Osteoblast (primary cell): Measurements from ENCODE around the gene SAC3D1. TPM values are rescaled to one million over a fixed set of nuclear protein-coding genes. Genes with fewer than 3 reads are reported as not detected.
A peak's percentile ranks its signal among the peaks of the same experiment; 100 is the strongest.

Source experiments
- DNase-seq: peaks from one replicate; pipeline ENCODE4 v3.0.0; 2011; ENCODE audit warnings: low spot score, mixed read lengths; ENCODE audit not compliant: insufficient read length; ENCODE audit errors: missing footprints
- H2AFZ ChIP-seq: 2 replicates; pipeline ENCODE4 v1.6.0; 2011; ENCODE audit warnings: mild to moderate bottlenecking, low read length
- H3K27ac ChIP-seq: 2 replicates; pipeline ENCODE4 v1.5.1; 2011; ENCODE audit warnings: mild to moderate bottlenecking, low read depth, low read length, moderate library complexity
- H3K27me3 ChIP-seq: 2 replicates; pipeline ENCODE4 v1.6.0; 2012; ENCODE audit warnings: mild to moderate bottlenecking, control low read depth, inconsistent platforms, low read length, moderate library complexity; ENCODE audit not compliant: insufficient read depth
- H3K36me3 ChIP-seq: 2 replicates; pipeline ENCODE4 v1.5.1; 2011; ENCODE audit warnings: mild to moderate bottlenecking, low read length, control low read depth, moderate library complexity; ENCODE audit not compliant: insufficient read depth
- H3K4me1 ChIP-seq: 2 replicates; pipeline ENCODE4 v1.5.1; 2011; ENCODE audit warnings: mild to moderate bottlenecking, low read length, control low read depth, moderate library complexity; ENCODE audit not compliant: insufficient read depth
- H3K4me2 ChIP-seq: 2 replicates; pipeline ENCODE4 v1.6.0; 2011; ENCODE audit warnings: mild to moderate bottlenecking, low read length; ENCODE audit not compliant: insufficient read depth
- H3K4me3 ChIP-seq: fragments of 200-600 bp; sonication (generic); 3 replicates; pipeline ENCODE4 v1.5.1; 2012; ENCODE audit warnings: mild to moderate bottlenecking, low read length, inconsistent platforms; ENCODE audit not compliant: insufficient read depth
- H3K79me2 ChIP-seq: 2 replicates; pipeline ENCODE4 v1.6.0; 2012; ENCODE audit warnings: mild to moderate bottlenecking, low read length, control low read depth, inconsistent platforms; ENCODE audit not compliant: insufficient read depth
- H3K9me3 ChIP-seq: 2 replicates; pipeline ENCODE4 v1.5.1; 2011; ENCODE audit warnings: low read depth, low read length, control low read depth
- H4K20me1 ChIP-seq: 2 replicates; pipeline ENCODE4 v1.6.0; 2012; ENCODE audit warnings: mild to moderate bottlenecking, low read length, control low read depth; ENCODE audit not compliant: insufficient read depth
- total RNA-seq: library from RNA; depleted of rRNA; stranded (reverse); fragments of >200 nt; gene quantifications from 2 replicates; pipeline ENCODE4 v1.2.3, GENCODE V29; 2012
- TF ChIP-seq, protein P1 (sequence below): IDR thresholded peaks from 2 replicates; pipeline ENCODE4 v1.5.1; 2011; ENCODE audit warnings: mild to moderate bottlenecking, low read depth, low read length, moderate library complexity; ENCODE audit errors: extremely low read depth

The SAC3D1 gene
- total RNA-seq, 1 donor: 7.6 TPM

DNA sequence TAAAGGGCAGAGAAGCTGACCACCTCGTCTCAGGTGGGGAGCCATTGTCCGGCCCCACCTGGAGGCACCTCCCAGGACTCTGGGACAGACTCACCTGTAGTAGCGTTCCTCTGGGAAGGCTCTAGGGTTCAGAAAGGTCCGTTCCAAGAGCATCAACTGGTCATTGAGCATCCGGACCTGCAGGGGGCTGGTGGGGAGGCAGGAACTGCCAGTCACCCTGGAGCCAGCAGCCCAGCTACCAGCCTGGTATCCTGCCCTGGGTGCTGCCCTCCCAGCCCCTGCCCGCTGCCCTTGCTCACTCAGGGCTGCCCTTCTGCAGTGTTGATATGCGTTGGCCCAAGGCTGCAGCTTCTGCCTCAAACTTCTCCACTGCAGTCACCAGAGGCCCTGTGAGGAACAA, 4.7 kb downstream of the SAC3D1 start:
- Histone ChIP-seq H3K27me3 (no peaks in the 10 kb centered on the region), H3K36me3 (peaks cover 2% of the 10 kb centered on the region), H3K79me2 (peaks cover 6% of the 10 kb centered on the region), H3K4me1 (peaks cover 15% of the 10 kb centered on the region), H2AFZ (no peak overlapping the region), H4K20me1 (no peaks in the 10 kb centered on the region), H3K4me3 (no peak overlapping the region), H3K4me2 (no peak overlapping the region), H3K27ac (no peak overlapping the region), H3K9me3 (no peaks in the 10 kb centered on the region)
- TF ChIP-seq, protein P1, sequence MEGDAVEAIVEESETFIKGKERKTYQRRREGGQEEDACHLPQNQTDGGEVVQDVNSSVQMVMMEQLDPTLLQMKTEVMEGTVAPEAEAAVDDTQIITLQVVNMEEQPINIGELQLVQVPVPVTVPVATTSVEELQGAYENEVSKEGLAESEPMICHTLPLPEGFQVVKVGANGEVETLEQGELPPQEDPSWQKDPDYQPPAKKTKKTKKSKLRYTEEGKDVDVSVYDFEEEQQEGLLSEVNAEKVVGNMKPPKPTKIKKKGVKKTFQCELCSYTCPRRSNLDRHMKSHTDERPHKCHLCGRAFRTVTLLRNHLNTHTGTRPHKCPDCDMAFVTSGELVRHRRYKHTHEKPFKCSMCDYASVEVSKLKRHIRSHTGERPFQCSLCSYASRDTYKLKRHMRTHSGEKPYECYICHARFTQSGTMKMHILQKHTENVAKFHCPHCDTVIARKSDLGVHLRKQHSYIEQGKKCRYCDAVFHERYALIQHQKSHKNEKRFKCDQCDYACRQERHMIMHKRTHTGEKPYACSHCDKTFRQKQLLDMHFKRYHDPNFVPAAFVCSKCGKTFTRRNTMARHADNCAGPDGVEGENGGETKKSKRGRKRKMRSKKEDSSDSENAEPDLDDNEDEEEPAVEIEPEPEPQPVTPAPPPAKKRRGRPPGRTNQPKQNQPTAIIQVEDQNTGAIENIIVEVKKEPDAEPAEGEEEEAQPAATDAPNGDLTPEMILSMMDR: no peak
- peak; percentile 80 for DNase-seq

DNA sequence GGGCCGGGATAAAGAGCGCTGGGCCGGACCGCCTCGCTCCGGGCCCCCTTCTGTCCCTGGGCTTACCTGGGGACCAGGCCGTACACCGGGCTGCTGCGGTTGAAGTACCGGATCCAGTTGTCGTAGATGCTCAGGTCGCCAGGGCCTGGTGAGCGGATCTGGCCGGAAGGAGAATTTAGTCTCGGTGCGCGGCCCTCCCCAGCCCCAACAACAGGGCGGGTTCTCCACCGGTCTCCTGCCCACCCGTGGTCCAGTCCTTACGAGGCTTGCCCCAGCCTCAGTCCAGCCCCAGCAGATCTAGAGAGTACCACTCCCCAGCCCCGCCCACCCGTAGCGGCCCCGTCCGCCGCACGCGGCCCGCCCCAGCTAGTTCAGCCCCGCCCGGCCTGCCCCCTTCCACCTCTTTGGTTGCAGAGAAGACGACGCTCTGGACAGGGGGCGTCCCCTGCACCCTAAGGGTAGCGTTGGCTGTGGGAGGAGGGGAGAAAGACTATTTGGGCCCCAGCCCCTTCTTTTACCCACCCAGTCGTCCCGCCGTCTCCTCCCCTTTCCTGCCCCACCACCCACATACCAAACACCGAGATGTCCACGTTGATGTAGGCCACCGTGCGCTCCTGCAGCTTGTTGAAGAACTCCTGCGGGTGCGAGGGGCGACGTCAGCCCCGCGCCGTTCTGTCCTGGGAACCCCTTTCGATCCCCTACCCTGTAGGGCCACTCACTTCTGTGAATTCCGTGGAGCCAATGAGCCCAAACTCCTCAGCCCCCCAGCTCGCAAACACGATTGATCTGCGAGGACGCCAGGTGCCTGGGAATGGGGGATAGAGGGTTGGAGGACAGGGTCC, 6.8 kb downstream of the SAC3D1 start:
- peaks cover 2% of the 10 kb centered on the region for H3K36me3 ChIP-seq
- no peak overlapping the region for H3K27ac ChIP-seq
- peak overlapping the region; percentile 91 for H2AFZ ChIP-seq
- peak overlapping the region; percentile 74 for H3K4me3 ChIP-seq
- peak; percentile 94 for DNase-seq
- H3K79me2 ChIP-seq: no peaks in the 10 kb centered on the region
- no peaks in the 10 kb centered on the region for H3K9me3 ChIP-seq
- no peaks in the 10 kb centered on the region for H3K27me3 ChIP-seq
- peak overlapping the region; percentile 83 for H3K4me2 ChIP-seq
- H4K20me1 ChIP-seq: no peaks in the 10 kb centered on the region
- TF ChIP-seq, protein P1: no peak
- peaks cover 11% of the 10 kb centered on the region for H3K4me1 ChIP-seq

DNA sequence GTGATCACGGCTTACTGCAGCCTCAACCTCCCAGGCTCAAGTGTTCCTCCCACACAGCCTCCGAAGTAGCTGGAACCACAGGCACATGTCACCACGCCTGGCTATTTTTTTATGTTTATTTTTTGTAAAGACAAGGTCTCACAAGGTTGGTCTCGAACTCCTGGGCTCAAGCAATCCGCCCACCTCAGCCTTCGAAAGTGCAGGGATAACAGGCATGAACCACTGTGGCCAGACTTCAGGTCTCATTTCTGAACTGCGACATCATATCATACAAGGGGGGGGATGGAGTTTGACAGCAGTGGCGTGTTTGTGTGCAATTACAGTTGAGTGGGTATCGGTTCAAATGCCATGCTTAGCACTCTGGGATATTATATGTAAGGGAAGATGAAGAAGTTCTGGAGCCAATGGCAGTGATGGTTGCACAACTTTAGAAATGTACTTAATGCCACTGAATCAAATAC, 10.4 kb downstream of the SAC3D1 start:
- no peak overlapping the region for H3K4me2 ChIP-seq
- peaks cover 8% of the 10 kb centered on the region for H3K4me1 ChIP-seq
- no peaks in the 10 kb centered on the region for H3K9me3 ChIP-seq
- H3K27me3 ChIP-seq: peaks cover 6% of the 10 kb centered on the region
- no peaks in the 10 kb centered on the region for H3K36me3 ChIP-seq
- H2AFZ ChIP-seq: no peak overlapping the region
- no peaks in the 10 kb centered on the region for H4K20me1 ChIP-seq
- peak; percentile 48 for DNase-seq
- H3K27ac ChIP-seq: no peak overlapping the region
- H3K79me2 ChIP-seq: no peaks in the 10 kb centered on the region
- TF ChIP-seq, protein P1: no peak
- H3K4me3 ChIP-seq: no peak overlapping the region

DNA sequence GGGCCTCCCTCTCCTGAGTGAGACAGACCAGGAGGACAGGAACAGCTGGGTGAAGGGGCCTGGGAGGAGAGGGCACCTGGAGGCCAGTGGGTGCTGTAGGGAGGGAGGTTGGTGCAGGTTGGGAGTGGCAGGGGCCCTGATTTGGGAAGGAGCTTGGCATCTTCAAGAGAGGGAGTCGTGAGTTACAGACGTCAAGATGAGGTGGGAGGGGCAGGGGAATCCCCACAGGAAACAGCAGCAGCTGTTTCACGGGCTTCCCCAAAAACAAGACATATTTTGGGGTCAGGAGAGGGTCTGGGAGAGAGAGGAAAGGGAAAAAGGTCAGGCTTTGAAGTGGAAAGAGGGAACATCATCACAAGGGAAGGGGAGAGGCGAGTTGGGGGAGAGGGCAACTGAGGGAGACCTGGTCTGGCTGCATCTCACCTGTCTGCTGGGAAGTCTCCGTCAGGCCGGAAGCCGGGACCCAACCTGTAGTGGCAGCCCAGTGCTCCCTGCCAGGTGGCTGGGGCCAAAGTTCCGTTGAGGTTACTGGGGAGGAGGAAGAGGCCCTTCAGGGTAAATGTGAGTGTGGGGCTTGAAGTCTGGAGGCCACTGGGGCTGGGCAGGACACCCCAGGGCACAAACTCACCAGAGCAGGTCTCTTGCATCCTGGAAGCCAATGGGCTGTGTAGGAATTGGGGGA, 13.0 kb downstream of the SAC3D1 start:
- no peak overlapping the region for H3K4me3 ChIP-seq
- no peaks in the 10 kb centered on the region for H3K4me1 ChIP-seq
- peak; percentile 14 for DNase-seq
- no peaks in the 10 kb centered on the region for H3K79me2 ChIP-seq
- H3K27ac ChIP-seq: no peak overlapping the region
- H3K9me3 ChIP-seq: no peaks in the 10 kb centered on the region
- peaks cover 6% of the 10 kb centered on the region for H3K27me3 ChIP-seq
- no peak overlapping the region for H2AFZ ChIP-seq
- no peaks in the 10 kb centered on the region for H3K36me3 ChIP-seq
- TF ChIP-seq, protein P1: no peak
- H4K20me1 ChIP-seq: no peaks in the 10 kb centered on the region
- no peak overlapping the region for H3K4me2 ChIP-seq
